H9 (cell line): ENCODE results near the gene CHRNA5. TPM values are rescaled to one million over a fixed set of nuclear protein-coding genes. Genes with fewer than 3 reads are reported as not detected.

Source experiments
- DNase-seq: peaks from one replicate; pipeline ENCODE4 v3.0.0-alpha.2; 2017
- H2AFZ ChIP-seq: one replicate; pipeline ENCODE4 v1.6.1; 2013; ENCODE audit warnings: mild to moderate bottlenecking, low read length, control low read depth, moderate library complexity
- H2AK5ac ChIP-seq: 2 replicates; pipeline ENCODE4 v1.6.1; 2013; ENCODE audit warnings: low read length, control low read depth, mixed read lengths; ENCODE audit not compliant: insufficient read length
- H2BK120ac ChIP-seq: one replicate; pipeline ENCODE4 v1.6.1; 2013; ENCODE audit warnings: low read depth, mild to moderate bottlenecking, low read length, control low read depth, inconsistent platforms; ENCODE audit not compliant: poor library complexity, severe bottlenecking
- H2BK12ac ChIP-seq: 2 replicates; pipeline ENCODE4 v1.6.1; 2013; ENCODE audit warnings: low read length, control low read depth, mixed read lengths, low read depth; ENCODE audit not compliant: insufficient read length
- H2BK15ac ChIP-seq: 2 replicates; pipeline ENCODE4 v1.6.1; 2013; ENCODE audit warnings: low read depth, low read length, control low read depth
- H2BK20ac ChIP-seq: one replicate; pipeline ENCODE4 v1.6.1; 2013; ENCODE audit warnings: low read depth, mild to moderate bottlenecking, low read length, control low read depth, inconsistent platforms; ENCODE audit not compliant: poor library complexity, severe bottlenecking
- H2BK5ac ChIP-seq: 2 replicates; pipeline ENCODE4 v1.6.1; 2013; ENCODE audit warnings: low read length, control low read depth, mixed read lengths; ENCODE audit not compliant: insufficient read length
- H3K14ac ChIP-seq: 2 replicates; pipeline ENCODE4 v1.6.1; 2013; ENCODE audit warnings: low read length, control low read depth; ENCODE audit not compliant: insufficient read depth
- H3K18ac ChIP-seq: 2 replicates; pipeline ENCODE4 v1.6.1; 2013; ENCODE audit warnings: low read depth, mild to moderate bottlenecking, mixed read lengths, low read length, control low read depth; ENCODE audit not compliant: insufficient read length
- H3K23ac ChIP-seq: 2 replicates; pipeline ENCODE4 v1.6.1; 2013; ENCODE audit warnings: low read length, control low read depth, mixed read lengths, low read depth; ENCODE audit not compliant: insufficient read length
- H3K23me2 ChIP-seq: 2 replicates; pipeline ENCODE4 v1.6.1; 2013; ENCODE audit warnings: low read depth, mild to moderate bottlenecking, mixed read lengths, low read length, control low read depth; ENCODE audit not compliant: insufficient read length, poor library complexity, severe bottlenecking
- H3K27ac ChIP-seq: 2 replicates; pipeline ENCODE4 v1.5.1; 2013; ENCODE audit warnings: low read length, control low read depth, mixed read lengths, low read depth; ENCODE audit not compliant: insufficient read length
- H3K27me3 ChIP-seq: 2 replicates; pipeline ENCODE4 v1.6.1; 2013; ENCODE audit warnings: low read length, control low read depth, inconsistent platforms; ENCODE audit not compliant: insufficient read depth
- H3K4ac ChIP-seq: 2 replicates; pipeline ENCODE4 v1.6.1; 2013; ENCODE audit warnings: low read depth, mild to moderate bottlenecking, control low read depth, inconsistent platforms, low read length, moderate library complexity
- H3K4me1 ChIP-seq: 2 replicates; pipeline ENCODE4 v1.6.1; 2013; ENCODE audit warnings: low read length, control low read depth, inconsistent platforms; ENCODE audit not compliant: insufficient read depth
- H3K4me2 ChIP-seq: 2 replicates; pipeline ENCODE4 v1.6.1; 2013; ENCODE audit warnings: low read length, control low read depth, mixed read lengths; ENCODE audit not compliant: insufficient read length, insufficient read depth
- H3K56ac ChIP-seq: 2 replicates; pipeline ENCODE4 v1.6.1; 2013; ENCODE audit warnings: low read depth, mild to moderate bottlenecking, mixed read lengths, low read length, control low read depth; ENCODE audit not compliant: insufficient read length
- H3K79me1 ChIP-seq: 2 replicates; pipeline ENCODE4 v1.6.1; 2013; ENCODE audit warnings: low read depth, mild to moderate bottlenecking, moderate library complexity, low read length, control low read depth, inconsistent platforms; ENCODE audit not compliant: insufficient read depth, poor library complexity, severe bottlenecking
- H3K79me2 ChIP-seq: 2 replicates; pipeline ENCODE4 v1.6.1; 2013; ENCODE audit warnings: low read length, control low read depth, inconsistent platforms; ENCODE audit not compliant: insufficient read depth
- H3K9ac ChIP-seq: 2 replicates; pipeline ENCODE4 v1.6.1; 2013; ENCODE audit warnings: low read length, control low read depth, mixed read lengths; ENCODE audit not compliant: insufficient read length; ENCODE audit errors: extremely low read depth
- H3K9me3 ChIP-seq: one replicate; pipeline ENCODE4 v1.6.1; 2013; ENCODE audit warnings: low read depth, low read length, inconsistent platforms; ENCODE audit not compliant: control insufficient read depth
- H3T11ph ChIP-seq: one replicate; pipeline ENCODE4 v1.6.1; 2013; ENCODE audit warnings: mild to moderate bottlenecking, low read length, control low read depth, inconsistent platforms
- H4K20me1 ChIP-seq: one replicate; pipeline ENCODE4 v1.6.1; 2013; ENCODE audit not compliant: control insufficient read depth, insufficient read length, insufficient read depth
- H4K5ac ChIP-seq: 2 replicates; pipeline ENCODE4 v1.6.1; 2013; ENCODE audit warnings: low read depth, mild to moderate bottlenecking, mixed read lengths, low read length, control low read depth; ENCODE audit not compliant: insufficient read length
- H4K8ac ChIP-seq: replicated peaks from 2 replicates; pipeline ENCODE4 v1.6.1; 2013; ENCODE audit warnings: low read length, control low read depth, mixed read lengths, low read depth; ENCODE audit not compliant: insufficient read length
- H4K91ac ChIP-seq: 2 replicates; pipeline ENCODE4 v1.6.1; 2013; ENCODE audit warnings: low read depth, mild to moderate bottlenecking, moderate library complexity, mixed read lengths, low read length, control low read depth; ENCODE audit not compliant: insufficient read length
- H3K27ac Mint-ChIP-seq, 3 experiments: 2 replicates in 2 of 3; 3 replicates in 1 of 3; pipeline ENCODE4 v1.8.0; 2020 to 2021; ENCODE audit warnings: mixed read lengths in 3 of 3, mild to moderate bottlenecking in 1 of 3, moderate library complexity in 1 of 3
- H3K27me3 Mint-ChIP-seq: 2 replicates; pipeline ENCODE4 v1.8.0; 2021; ENCODE audit warnings: low read depth, mild to moderate bottlenecking, moderate library complexity, mixed read lengths
- H3K36me3 Mint-ChIP-seq, 3 experiments: 2 replicates in 2 of 3; 3 replicates in 1 of 3; pipeline ENCODE4 v1.8.0; 2020 to 2021; ENCODE audit warnings: low read depth in 3 of 3, mixed read lengths in 3 of 3; ENCODE audit not compliant: insufficient read depth in 1 of 3
- H3K4me1 Mint-ChIP-seq, 2 experiments: 2 replicates each; pipeline ENCODE4 v1.8.0; 2020; ENCODE audit warnings: mixed read lengths in 2 of 2
- H3K4me3 Mint-ChIP-seq, 2 experiments: 2 replicates in 1 of 2; 3 replicates in 1 of 2; pipeline ENCODE4 v1.8.0; 2020 to 2021; ENCODE audit warnings: mild to moderate bottlenecking in 2 of 2, mixed read lengths in 2 of 2, moderate library complexity in 1 of 2
- H3K9me3 Mint-ChIP-seq, 2 experiments: 2 replicates in 1 of 2; 3 replicates in 1 of 2; pipeline ENCODE4 v1.8.0; 2020; ENCODE audit warnings: mild to moderate bottlenecking in 2 of 2, mixed read lengths in 2 of 2, moderate library complexity in 1 of 2
- WGBS: extraction: QIAGEN DNeasy Blood & Tissue Kit; methylation state at CpG from one replicate; pipeline ENCODE4 v1.1.7; 2013; ENCODE audit warnings: missing lambda C conversion rate, low lambda C conversion rate, mixed read lengths; ENCODE audit not compliant: insufficient read length; ENCODE audit errors: extremely low coverage; 5-methylcytosine and 5-hydroxymethylcytosine counted together
- total RNA-seq: library from RNA; stranded (reverse); gene quantifications from 2 replicates; pipeline ENCODE4 v1.2.1, GENCODE V29; 2021
- TF ChIP-seq, protein P1 (sequence below): fragments of 200-600 bp; sonication (generic); conservative IDR thresholded peaks from 3 replicates; pipeline ENCODE4 v1.8.0; 2021; ENCODE audit warnings: antibody characterized with exemption, mild to moderate bottlenecking

CHRNA5 gene
- total RNA-seq, 1 experiment from 2014 or later = 16.5 TPM

DNA sequence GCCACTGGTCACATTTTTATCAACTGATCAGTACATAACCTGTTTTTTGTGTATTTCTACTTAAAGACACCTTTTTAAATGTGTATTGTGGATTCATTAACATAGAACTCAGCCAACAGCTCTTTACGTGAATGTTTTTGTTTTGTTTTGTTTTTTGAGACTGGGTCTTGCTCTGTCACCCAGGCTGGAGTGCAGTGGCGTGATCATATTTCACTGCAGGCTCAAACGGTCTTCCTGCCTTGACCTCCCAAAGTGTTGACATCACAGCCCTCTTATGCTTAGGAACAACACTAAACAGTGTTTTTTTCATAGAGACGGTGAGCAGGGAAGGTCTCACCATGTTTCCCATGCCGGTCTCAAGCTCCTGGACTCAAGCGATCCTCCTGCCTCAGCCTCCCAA lies 15.1 kb upstream of the CHRNA5 start:
- Mint-ChIP-seq H3K36me3 (peaks cover 19 to 58% (median 38%) of the 10 kb centered on the region in 3 experiments; a peak in 5 of 7 replicates), H3K4me3 (no peak overlapping the region), H3K27ac (peak overlapping the region in 1 of 3 experiments; percentile 75; a peak in 1 of 7 replicates), H3K9me3 (no peaks in the 10 kb centered on the region), H3K4me1 (no peaks in the 10 kb centered on the region), H3K27me3 (no peaks in the 10 kb centered on the region)
- no CpG with 5 or more reads among the region's 6 CpGs for WGBS
- Histone ChIP-seq H3K9me3 (no peaks in the 10 kb centered on the region), H3K14ac (no peak overlapping the region), H3K4me2 (no peak overlapping the region), H3K9ac (no peak overlapping the region), H3K79me2 (no peaks in the 10 kb centered on the region), H2BK12ac (no peak overlapping the region), H3K79me1 (no peaks in the 10 kb centered on the region), H2AFZ (no peak overlapping the region), H4K20me1 (no peaks in the 10 kb centered on the region), H4K8ac (no peak overlapping the region), H2BK20ac (no peak overlapping the region), H3K27ac (no peak overlapping the region), H3K56ac (no peak overlapping the region), H2BK5ac (no peak overlapping the region), H3T11ph (no peak overlapping the region), H4K5ac (no peak overlapping the region), H2AK5ac (no peak overlapping the region), H3K18ac (no peak overlapping the region), H3K27me3 (no peaks in the 10 kb centered on the region), H3K4ac (no peak overlapping the region), H3K4me1 (no peaks in the 10 kb centered on the region), H2BK15ac (no peak overlapping the region), H3K23ac (no peak overlapping the region), H2BK120ac (no peak overlapping the region), H3K23me2 (no peaks in the 10 kb centered on the region), H4K91ac (no peak overlapping the region)
- TF ChIP-seq, protein P1, sequence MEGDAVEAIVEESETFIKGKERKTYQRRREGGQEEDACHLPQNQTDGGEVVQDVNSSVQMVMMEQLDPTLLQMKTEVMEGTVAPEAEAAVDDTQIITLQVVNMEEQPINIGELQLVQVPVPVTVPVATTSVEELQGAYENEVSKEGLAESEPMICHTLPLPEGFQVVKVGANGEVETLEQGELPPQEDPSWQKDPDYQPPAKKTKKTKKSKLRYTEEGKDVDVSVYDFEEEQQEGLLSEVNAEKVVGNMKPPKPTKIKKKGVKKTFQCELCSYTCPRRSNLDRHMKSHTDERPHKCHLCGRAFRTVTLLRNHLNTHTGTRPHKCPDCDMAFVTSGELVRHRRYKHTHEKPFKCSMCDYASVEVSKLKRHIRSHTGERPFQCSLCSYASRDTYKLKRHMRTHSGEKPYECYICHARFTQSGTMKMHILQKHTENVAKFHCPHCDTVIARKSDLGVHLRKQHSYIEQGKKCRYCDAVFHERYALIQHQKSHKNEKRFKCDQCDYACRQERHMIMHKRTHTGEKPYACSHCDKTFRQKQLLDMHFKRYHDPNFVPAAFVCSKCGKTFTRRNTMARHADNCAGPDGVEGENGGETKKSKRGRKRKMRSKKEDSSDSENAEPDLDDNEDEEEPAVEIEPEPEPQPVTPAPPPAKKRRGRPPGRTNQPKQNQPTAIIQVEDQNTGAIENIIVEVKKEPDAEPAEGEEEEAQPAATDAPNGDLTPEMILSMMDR = no peak
- no peak for DNase-seq
